ENCODE data around the gene ZNF638. TPM values are rescaled to one million over a fixed set of nuclear protein-coding genes. Genes with fewer than 3 reads are reported as not detected.

The ZNF638 gene
- total RNA-seq, 1 experiment from 2014 or later, result 108 TPM

- ChIA-PET POLR2A (no interaction called here), RAD21 (ENCODE audit: low non-redundant PET in 1 of 2, low total read pairs in 2 of 2, uncharacterized antibody in 2 of 2, unreplicated experiment in 2 of 2) (no interaction called here)
- H3K36me3 ChIP-seq (ENCODE audit: control insufficient read depth in 1 of 2, insufficient read depth in 2 of 2, low read length in 2 of 2), result peaks cover 32 to 71% of the 10 kb centered on the region in 2 experiments
Observed at GRCh38 chr2:71360434-71360975, 28.9 kb downstream of the ZNF638 start.

More at GRCh38 chr2:71360434-71360975, 28.9 kb downstream of the ZNF638 start:
- no TSS peak for BruUV-seq (replicated peaks)
- H4K20me1 ChIP-seq (ENCODE audit: insufficient read depth), result peaks cover 28% of the 10 kb centered on the region
- H3K4me1 ChIP-seq (ENCODE audit: control insufficient read depth in 1 of 2, insufficient read depth in 2 of 2, low read length in 2 of 2), result no peaks in the 10 kb centered on the region
- DNase-seq (ENCODE audit: low read depth, low spot score) (no peak), ATAC-seq (no peak)
- H3K27me3 ChIP-seq (ENCODE audit: insufficient read depth, low read length), result no peaks in the 10 kb centered on the region
- no peak overlapping the region for H3K27ac ChIP-seq (ENCODE audit: low read depth, low read length)
- no peak for TF ChIP-seq CBX3 (IDR thresholded peaks at IDR 0.05; ENCODE audit: low read depth)
- TF ChIP-seq, protein P1, sequence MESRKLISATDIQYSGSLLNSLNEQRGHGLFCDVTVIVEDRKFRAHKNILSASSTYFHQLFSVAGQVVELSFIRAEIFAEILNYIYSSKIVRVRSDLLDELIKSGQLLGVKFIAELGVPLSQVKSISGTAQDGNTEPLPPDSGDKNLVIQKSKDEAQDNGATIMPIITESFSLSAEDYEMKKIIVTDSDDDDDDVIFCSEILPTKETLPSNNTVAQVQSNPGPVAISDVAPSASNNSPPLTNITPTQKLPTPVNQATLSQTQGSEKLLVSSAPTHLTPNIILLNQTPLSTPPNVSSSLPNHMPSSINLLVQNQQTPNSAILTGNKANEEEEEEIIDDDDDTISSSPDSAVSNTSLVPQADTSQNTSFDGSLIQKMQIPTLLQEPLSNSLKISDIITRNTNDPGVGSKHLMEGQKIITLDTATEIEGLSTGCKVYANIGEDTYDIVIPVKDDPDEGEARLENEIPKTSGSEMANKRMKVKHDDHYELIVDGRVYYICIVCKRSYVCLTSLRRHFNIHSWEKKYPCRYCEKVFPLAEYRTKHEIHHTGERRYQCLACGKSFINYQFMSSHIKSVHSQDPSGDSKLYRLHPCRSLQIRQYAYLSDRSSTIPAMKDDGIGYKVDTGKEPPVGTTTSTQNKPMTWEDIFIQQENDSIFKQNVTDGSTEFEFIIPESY (IDR thresholded peaks at IDR 0.05; ENCODE audit: extremely low read depth, insufficient replicate concordance, low read length), result no peak
- TF ChIP-seq ATF3 (IDR thresholded peaks at IDR 0.05), result no peak
- no peak for TF ChIP-seq EGR1 (IDR thresholded peaks at IDR 0.05; ENCODE audit: low read depth)
- TF ChIP-seq EZH2phosphoT487 (IDR thresholded peaks at IDR 0.05; ENCODE audit: borderline replicate concordance), result no peak
- TF ChIP-seq RAD21 (IDR thresholded peaks at IDR 0.05; ENCODE audit: low read depth), result no peak
- TF ChIP-seq SIN3A (IDR thresholded peaks at IDR 0.05; ENCODE audit: low read depth), result no peak
- TF ChIP-seq POLR2AphosphoS5 (IDR thresholded peaks at IDR 0.05; ENCODE audit: low read depth, low read length), result no peak
- no peak for TF ChIP-seq YY1 (IDR thresholded peaks at IDR 0.05; ENCODE audit: extremely low read depth, insufficient replicate concordance, low read depth, low read length)
- TF ChIP-seq SP1 (IDR thresholded peaks at IDR 0.05; ENCODE audit: low read depth), result no peak
- TF ChIP-seq POLR2A (IDR thresholded peaks at IDR 0.05; ENCODE audit: borderline replicate concordance, extremely low read depth, insufficient read depth, insufficient read length), result no peak
- TF ChIP-seq ZFX (IDR thresholded peaks at IDR 0.05), result no peak
- TF ChIP-seq, protein P2, sequence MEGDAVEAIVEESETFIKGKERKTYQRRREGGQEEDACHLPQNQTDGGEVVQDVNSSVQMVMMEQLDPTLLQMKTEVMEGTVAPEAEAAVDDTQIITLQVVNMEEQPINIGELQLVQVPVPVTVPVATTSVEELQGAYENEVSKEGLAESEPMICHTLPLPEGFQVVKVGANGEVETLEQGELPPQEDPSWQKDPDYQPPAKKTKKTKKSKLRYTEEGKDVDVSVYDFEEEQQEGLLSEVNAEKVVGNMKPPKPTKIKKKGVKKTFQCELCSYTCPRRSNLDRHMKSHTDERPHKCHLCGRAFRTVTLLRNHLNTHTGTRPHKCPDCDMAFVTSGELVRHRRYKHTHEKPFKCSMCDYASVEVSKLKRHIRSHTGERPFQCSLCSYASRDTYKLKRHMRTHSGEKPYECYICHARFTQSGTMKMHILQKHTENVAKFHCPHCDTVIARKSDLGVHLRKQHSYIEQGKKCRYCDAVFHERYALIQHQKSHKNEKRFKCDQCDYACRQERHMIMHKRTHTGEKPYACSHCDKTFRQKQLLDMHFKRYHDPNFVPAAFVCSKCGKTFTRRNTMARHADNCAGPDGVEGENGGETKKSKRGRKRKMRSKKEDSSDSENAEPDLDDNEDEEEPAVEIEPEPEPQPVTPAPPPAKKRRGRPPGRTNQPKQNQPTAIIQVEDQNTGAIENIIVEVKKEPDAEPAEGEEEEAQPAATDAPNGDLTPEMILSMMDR (IDR thresholded peaks at IDR 0.05 in 2 of 3, conservative IDR thresholded peaks at IDR 0.05 in 1 of 3; ENCODE audit: borderline replicate concordance in 1 of 3, insufficient read depth in 1 of 3, low read depth in 2 of 3, low read length in 2 of 3), result no peak
- no peak for TF ChIP-seq SRF (IDR thresholded peaks at IDR 0.05; ENCODE audit: low read depth)
- no peak for TF ChIP-seq ELF1 (IDR thresholded peaks at IDR 0.05; ENCODE audit: borderline replicate concordance, low read depth)
- TF ChIP-seq ZNF274 (IDR thresholded peaks at IDR 0.05; ENCODE audit: low read depth, low read length), result no peak
- peaks cover 91% of the 10 kb centered on the region for H3K79me2 ChIP-seq (ENCODE audit: insufficient read depth, low read length)
- intact Hi-C loops (cut with micrococcal nuclease), result no loop called here
- H3K9me2 ChIP-seq (ENCODE audit: insufficient read depth), result no peaks in the 10 kb centered on the region
- no peak overlapping the region for H3K4me3 ChIP-seq (replicated peaks in 1 of 2; ENCODE audit: low read depth in 1 of 2, low read length in 2 of 2)
- no peak overlapping the region for H3K9ac ChIP-seq (ENCODE audit: low read length)
- no peak overlapping the region for H3K4me2 ChIP-seq (ENCODE audit: low read length)
- H3K9me3 ChIP-seq (ENCODE audit: control insufficient read depth in 1 of 2, insufficient read depth in 1 of 2, low read depth in 1 of 2, low read length in 2 of 2), result no peaks in the 10 kb centered on the region
- CTCF ChIA-PET, result no interaction called here
- H2AFZ ChIP-seq (ENCODE audit: low read depth, low read length, poor library complexity, severe bottlenecking), result no peak overlapping the region
